Fibroblast of gingiva (primary cell): ENCODE results near the gene GSTK1.
"Not testable (repeated sequence)": the region's sequence is repeated elsewhere in the genome, so short reads cannot be mapped to it uniquely, and the experiment has no call there.

Experiments used
- DNase-seq: peaks from one replicate; pipeline ENCODE4 v3.0.0-alpha.2; 2011; ENCODE audit warnings: low read depth

Gene GSTK1

GRCh38 chr7:143238289-143238980 is 24.8 kb upstream of the GSTK1 start:
- no peak for DNase-seq

- DNase-seq: peak; percentile 83
These were observed 23.4 kb upstream of the GSTK1 start for GRCh38 chr7:143239813-143240212.

- peak; percentile 82 for DNase-seq
These were observed 22.7 kb upstream of the GSTK1 start for GRCh38 chr7:143240291-143241168.

- no peak for DNase-seq
These were observed 20.9 kb upstream of the GSTK1 start for GRCh38 chr7:143242306-143242705.

GRCh38 chr7:143243111-143243510 is 20.1 kb upstream of the GSTK1 start:
- no peak for DNase-seq

- no peak for DNase-seq
These were observed 19.6 kb upstream of the GSTK1 start for GRCh38 chr7:143243614-143244013.

- no peak for DNase-seq
These were observed 18.9 kb upstream of the GSTK1 start for GRCh38 chr7:143244321-143244720.

GRCh38 chr7:143245123-143245522 is 18.1 kb upstream of the GSTK1 start:
- peak; percentile 57 for DNase-seq

GRCh38 chr7:143247372-143247771 is 15.9 kb upstream of the GSTK1 start:
- no peak for DNase-seq

GRCh38 chr7:143248761-143249354 is 14.4 kb upstream of the GSTK1 start:
- peak; percentile 59 for DNase-seq

GRCh38 chr7:143250199-143250598 is 13.0 kb upstream of the GSTK1 start:
- no peak for DNase-seq

- no peak for DNase-seq
These were observed 12.4 kb upstream of the GSTK1 start for GRCh38 chr7:143250822-143251221.

GRCh38 chr7:143252006-143252405 is 11.2 kb upstream of the GSTK1 start:
- DNase-seq: no peak

- no peak for DNase-seq
These were observed 7.7 kb upstream of the GSTK1 start for GRCh38 chr7:143255564-143255963.

GRCh38 chr7:143256325-143256724 is 6.9 kb upstream of the GSTK1 start:
- DNase-seq: no peak

GRCh38 chr7:143256932-143257331 is 6.3 kb upstream of the GSTK1 start:
- DNase-seq: no peak

GRCh38 chr7:143257501-143257900 is 5.7 kb upstream of the GSTK1 start:
- no peak for DNase-seq

- no peak for DNase-seq
These were observed 4.4 kb upstream of the GSTK1 start for GRCh38 chr7:143258831-143259230.

- no peak for DNase-seq
These were observed 3.5 kb upstream of the GSTK1 start for GRCh38 chr7:143259765-143260164.

- no peak for DNase-seq
These were observed 1.3 kb upstream of the GSTK1 start for GRCh38 chr7:143261901-143262300.

- DNase-seq: not testable (repeated sequence)
These were observed 941 bp downstream of the GSTK1 start for GRCh38 chr7:143264196-143264568.

GRCh38 chr7:143265017-143265693 is 1.9 kb downstream of the GSTK1 start:
- no peak for DNase-seq
